ENCODE data around the gene POLR3F.

Gene POLR3F

DNA sequence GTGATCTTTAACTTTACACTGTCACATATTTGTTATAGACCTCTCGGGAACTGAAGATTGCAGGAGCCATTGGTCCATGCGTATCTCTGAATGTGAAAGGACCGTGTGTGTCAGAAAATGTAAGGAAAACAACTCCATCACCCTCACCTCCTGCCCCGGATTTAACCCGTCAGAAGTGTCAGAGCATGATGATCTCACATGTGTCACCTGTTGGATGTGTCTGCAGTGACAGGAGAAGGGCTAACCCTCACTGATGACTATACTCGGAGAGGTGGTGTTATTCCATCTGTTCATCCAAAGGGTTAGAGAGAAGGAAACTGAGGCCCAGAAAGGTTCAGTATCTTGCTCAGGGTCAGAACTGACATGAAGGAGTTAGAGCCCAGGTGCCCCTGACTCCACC lies 65.4 kb downstream of the POLR3F start:
- no peak overlapping the region for H3K4me3 ChIP-seq (ENCODE audit: low read depth, low read length)
- DNase-seq (ENCODE audit: low read depth), result no peak
- TF ChIP-seq, protein P1, sequence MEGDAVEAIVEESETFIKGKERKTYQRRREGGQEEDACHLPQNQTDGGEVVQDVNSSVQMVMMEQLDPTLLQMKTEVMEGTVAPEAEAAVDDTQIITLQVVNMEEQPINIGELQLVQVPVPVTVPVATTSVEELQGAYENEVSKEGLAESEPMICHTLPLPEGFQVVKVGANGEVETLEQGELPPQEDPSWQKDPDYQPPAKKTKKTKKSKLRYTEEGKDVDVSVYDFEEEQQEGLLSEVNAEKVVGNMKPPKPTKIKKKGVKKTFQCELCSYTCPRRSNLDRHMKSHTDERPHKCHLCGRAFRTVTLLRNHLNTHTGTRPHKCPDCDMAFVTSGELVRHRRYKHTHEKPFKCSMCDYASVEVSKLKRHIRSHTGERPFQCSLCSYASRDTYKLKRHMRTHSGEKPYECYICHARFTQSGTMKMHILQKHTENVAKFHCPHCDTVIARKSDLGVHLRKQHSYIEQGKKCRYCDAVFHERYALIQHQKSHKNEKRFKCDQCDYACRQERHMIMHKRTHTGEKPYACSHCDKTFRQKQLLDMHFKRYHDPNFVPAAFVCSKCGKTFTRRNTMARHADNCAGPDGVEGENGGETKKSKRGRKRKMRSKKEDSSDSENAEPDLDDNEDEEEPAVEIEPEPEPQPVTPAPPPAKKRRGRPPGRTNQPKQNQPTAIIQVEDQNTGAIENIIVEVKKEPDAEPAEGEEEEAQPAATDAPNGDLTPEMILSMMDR (conservative IDR thresholded peaks at IDR 0.05; ENCODE audit: low read depth, low read length), result no peak

DNA sequence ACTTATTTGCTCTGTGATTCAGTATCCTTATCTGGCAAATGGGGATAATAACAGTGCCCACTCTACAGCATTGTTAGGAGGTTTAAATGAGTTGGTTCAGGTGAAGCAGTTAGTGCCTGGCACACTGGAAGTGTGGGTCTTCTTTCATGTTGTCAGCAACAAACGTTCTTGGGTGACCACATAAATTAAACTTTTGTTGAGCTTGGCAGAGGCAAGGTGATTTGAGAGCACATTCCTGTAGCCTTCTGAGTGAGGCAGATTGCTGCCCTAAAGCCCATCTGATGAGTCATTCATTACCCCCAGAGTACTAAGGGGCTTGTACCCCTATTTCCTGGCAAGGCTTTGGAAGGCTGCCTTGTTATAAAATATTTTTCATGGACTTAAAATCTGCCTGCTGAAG lies 66.3 kb downstream of the POLR3F start:
- TF ChIP-seq, protein P1 (conservative IDR thresholded peaks at IDR 0.05; ENCODE audit: low read depth, low read length), result no peak
- DNase-seq (ENCODE audit: low read depth), result no peak
- no peak overlapping the region for H3K4me3 ChIP-seq (ENCODE audit: low read depth, low read length)

- H3K4me3 ChIP-seq (ENCODE audit: low read depth, low read length), result no peak overlapping the region
- no peak for DNase-seq (ENCODE audit: low read depth)
- TF ChIP-seq, protein P1 (conservative IDR thresholded peaks at IDR 0.05; ENCODE audit: low read depth, low read length), result no peak
Measured at GRCh38 chr20:18533978-18534644, 66.9 kb downstream of the POLR3F start.

All from choroid plexus epithelial cell (primary cell).